DMS53 (cell line): ENCODE measurements around the gene UCMA.
A peak's percentile ranks its signal among the peaks of the same experiment; 100 is the strongest.
"Not testable (repeated sequence)": the region's sequence is repeated elsewhere in the genome, so short reads cannot be mapped to it uniquely, and the experiment has no call there.

Experiments used
- DNase-seq: peaks from one replicate; lab custom pipeline; 2025; lab: John Stamatoyannopoulos, UW

UCMA gene

GRCh38 chr10:13234172-13234571 is at the start of gene UCMA:
TSS of gene UCMA (minus strand) at chr10:13234374. CDS start at chr10:13234258, 116 bp downstream.
- no peak for DNase-seq

DNA sequence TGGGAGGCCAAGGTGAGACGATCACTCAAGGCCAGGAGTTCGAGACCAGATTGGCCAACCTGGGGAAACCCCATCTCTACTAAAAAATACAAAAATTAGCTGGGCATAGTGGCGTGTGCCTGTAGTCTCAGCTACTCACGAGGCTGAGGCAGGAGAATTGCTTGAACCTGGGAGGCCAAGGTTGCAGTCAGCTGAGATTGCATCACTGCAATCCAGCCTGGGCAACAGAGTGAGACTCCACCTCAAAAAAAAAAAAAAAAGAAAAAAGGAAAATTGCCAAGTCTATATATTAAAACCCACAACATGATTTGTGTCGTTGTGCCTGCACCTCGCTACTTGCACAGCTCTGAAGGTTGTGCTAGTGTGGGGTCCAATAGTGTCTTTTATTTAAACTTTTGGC is 48.2 kb upstream of the UCMA start:
- not testable (repeated sequence) for DNase-seq

DNA sequence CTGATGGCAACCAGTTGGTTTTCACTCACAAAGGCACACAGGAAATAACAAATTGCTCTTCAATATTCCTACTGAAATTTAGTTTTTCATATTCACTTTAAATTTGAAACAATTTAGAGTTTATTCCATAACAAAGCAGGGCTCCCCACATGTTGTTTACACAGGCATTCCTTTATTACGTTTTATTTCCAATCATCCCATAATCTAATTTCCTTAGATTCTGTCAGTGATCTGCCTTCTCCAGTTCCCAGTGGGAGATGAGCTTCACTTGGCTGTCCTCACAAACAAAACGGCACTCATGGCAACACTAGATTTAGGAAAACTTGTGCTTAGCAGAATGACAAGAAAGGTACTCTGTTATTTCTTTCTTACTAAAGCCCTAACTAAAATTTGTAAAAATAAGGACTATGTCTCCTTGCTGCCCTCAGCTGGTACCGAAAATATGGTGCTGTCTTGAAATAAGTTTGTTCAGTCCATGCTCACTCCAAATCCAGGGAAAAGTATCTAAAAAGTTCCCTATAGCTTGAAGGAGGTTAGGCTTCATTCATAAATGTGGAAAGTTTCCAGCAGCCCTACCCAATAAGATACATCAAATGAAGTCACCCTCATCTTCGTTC is 42.7 kb upstream of the UCMA start:
- no peak for DNase-seq

GRCh38 chr10:13276146-13276545 is 42.0 kb upstream of the UCMA start:
- DNase-seq, result not testable (repeated sequence)

GRCh38 chr10:13272164-13272571 is 38.0 kb upstream of the UCMA start:
- peak; percentile 80 for DNase-seq

DNA sequence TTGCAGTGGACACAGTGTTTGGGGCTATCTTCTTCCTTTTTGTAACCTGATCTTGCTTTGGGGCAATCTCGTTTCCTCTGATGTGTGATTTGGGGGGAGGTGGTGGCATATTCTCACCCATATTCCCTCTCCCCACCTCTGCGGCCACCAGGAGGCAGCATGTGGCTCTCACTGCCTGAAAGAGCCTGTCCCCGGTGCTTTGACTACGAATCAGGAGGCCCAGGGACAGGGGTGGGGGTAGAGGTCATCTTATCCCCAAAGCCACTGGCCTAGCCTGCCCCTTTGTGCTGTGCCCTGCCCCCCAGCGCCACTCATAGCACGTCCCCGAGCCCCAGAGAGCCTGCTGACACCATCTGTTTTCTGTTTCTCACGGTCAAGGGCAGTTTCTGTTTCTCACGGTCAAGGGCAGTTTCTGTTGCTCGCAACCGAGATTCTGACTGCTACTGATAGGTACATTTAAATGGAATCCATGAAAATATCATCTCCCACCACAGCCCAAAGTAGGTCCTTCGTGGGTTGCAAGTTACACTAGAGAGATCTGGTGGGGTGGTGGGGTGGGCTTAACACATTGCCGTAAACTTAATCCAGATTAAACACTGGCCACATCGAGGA is 37.5 kb upstream of the UCMA start:
- DNase-seq, result peak; percentile 93

DNA sequence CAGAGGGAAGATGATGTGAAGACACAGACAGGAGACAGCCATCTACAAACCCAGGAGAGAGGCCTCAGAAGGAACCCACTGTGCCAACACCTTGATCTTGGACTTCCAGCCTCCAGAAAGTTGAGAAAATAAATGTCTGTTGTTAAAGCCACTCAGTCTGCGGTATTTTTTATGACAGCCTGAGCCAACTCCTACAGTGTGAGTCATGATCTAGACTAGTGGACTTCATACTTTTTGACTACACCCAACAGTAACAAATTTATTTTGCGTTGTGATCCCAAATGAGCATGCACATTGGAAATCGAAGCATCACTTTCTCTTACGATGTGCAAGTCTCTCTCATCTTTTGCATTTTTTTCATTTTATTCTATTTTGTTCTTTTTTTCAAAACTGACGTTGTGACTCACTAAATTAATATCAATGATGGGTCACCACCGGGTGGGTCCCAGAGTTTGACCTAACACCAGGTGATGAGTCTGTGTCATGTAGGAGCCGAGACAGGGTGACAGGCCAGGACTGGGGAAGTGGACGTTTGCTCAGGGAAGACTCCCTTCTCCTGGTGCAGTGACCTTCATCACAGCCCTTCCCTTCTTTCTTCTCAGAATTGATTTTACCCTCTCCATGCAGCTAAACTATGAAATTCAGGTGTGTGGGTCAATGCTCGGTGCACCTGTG is 36.8 kb upstream of the UCMA start:
- DNase-seq, result no peak

DNA sequence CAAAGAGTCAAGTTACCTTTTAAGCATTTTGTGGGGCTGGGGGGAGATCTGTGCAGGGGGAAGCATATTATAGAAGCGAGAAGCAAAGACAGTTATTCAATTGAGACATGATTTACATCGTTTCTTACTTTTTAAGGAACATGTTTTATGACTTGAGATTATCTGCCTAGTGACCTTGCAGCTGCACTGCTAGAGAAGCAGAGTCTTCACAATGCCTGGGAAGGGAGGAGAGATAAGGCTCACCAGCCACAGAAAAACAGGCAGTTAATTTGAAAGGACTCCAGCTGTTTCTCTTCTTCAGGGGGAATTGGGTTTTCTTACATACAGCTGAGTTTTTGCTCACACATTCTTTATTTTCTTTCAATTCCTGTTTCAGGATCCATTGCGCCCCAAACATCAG is 34.7 kb upstream of the UCMA start:
- DNase-seq, result no peak

GRCh38 chr10:13268310-13268709 is 34.1 kb upstream of the UCMA start:
- no peak for DNase-seq

- no peak for DNase-seq
Observed at GRCh38 chr10:13263591-13263990, 29.4 kb upstream of the UCMA start.

DNA sequence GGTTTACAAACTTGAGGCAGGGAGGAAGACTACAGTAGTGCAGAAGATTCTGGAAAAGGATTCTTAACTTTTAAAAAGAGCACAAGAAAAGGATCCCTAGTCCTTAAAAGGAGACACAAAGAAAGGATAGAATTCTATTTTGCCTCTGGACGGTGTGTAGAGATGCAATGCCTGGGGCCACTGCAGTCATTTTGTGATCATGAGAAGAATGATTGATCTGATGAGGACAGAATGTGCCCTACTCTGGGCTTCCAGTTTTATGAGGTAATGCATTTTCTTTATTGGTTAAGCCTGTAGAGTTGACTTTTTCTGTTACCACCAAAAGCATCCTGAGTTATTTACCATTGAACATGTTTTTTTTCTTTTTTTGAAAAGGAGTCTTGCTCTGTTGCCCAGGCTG is 28.3 kb upstream of the UCMA start:
- no peak for DNase-seq

- no peak for DNase-seq
Observed at GRCh38 chr10:13257621-13258140, 23.5 kb upstream of the UCMA start.

GRCh38 chr10:13256627-13257026 is 22.5 kb upstream of the UCMA start:
- no peak for DNase-seq

DNA sequence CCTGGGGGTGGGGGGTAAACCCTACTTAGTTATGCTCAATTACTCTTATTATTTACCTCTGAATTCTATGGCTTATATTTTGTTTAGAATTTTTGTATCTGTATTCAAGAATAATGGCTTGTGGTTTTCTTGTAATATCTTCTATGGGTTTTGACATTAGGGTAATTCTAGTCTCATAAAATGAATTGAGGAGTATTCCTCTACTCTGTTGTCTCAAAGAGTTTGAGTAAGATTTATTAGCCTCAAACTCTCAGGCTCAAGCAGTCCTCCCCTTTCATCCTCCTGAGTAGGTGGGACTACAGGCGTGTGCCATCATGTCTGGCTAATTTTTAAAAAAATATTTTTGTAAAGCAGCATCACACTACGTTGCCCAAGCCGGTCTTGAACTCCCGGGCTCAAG is 19.6 kb upstream of the UCMA start:
- DNase-seq, result no peak

GRCh38 chr10:13247784-13248183 is 13.6 kb upstream of the UCMA start:
- no peak for DNase-seq

- DNase-seq, result no peak
Observed at GRCh38 chr10:13247246-13247645, 13.1 kb upstream of the UCMA start.

- not testable (repeated sequence) for DNase-seq
Observed at GRCh38 chr10:13242260-13242659, 8.1 kb upstream of the UCMA start.

DNA sequence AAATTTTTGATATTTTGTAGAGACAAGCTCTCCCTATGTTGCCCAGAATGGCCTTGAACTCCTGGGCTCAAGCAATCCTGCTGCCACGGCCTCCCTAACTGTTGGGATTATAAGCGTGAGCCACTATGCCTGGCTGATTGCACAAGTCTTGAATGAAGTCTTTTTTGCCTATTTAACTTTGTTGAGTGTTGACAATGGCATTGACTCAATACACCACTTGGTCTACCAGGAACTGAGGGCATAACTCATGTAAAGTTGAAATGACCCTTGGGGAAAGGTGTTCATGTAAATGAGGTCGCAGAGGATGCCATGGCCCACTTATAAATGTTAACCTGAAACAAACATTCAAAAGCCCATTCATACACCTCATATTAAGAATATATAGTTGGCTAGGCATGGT is 7.4 kb upstream of the UCMA start:
- no peak for DNase-seq

GRCh38 chr10:13239923-13240322 is 5.7 kb upstream of the UCMA start:
- no peak for DNase-seq

- no peak for DNase-seq
Observed at GRCh38 chr10:13238271-13239077, 4.3 kb upstream of the UCMA start.

- no peak for DNase-seq
Observed at GRCh38 chr10:13236638-13237037, 2.5 kb upstream of the UCMA start.

GRCh38 chr10:13234736-13235135 is 562 bp upstream of the UCMA start:
- not testable (repeated sequence) for DNase-seq
